OCI-LY7 (cell line): ENCODE data around the gene TUBB6. TPM values are rescaled to one million over a fixed set of nuclear protein-coding genes. Genes with fewer than 3 reads are reported as not detected.

ENCODE experiments used
- BruUV-seq: library from RNA; stranded (reverse); fragments of 400-500 nt; replicated peaks from 2 replicates; lab custom pipeline; 2021; lab: Mats Ljungman, UMichigan
- CTCF ChIA-PET: fragments of 300-600 bp; sonication (Branson Sonifier 250); formaldehyde crosslinking; loops from one replicate; lab custom pipeline; 2022; ENCODE audit warnings: antibody characterized with exemption; ENCODE audit not compliant: unreplicated experiment; lab: Charles Lee
- POLR2A ChIA-PET: fragments of 300-600 bp; sonication (Branson Sonifier 250); formaldehyde crosslinking; loops from one replicate; lab custom pipeline; 2022; ENCODE audit warnings: antibody characterized with exemption; lab: Charles Lee
- DNase-seq: peaks from one replicate; pipeline ENCODE4 v3.0.0-alpha.2; 2015; ENCODE audit warnings: low spot score
- H2AFZ ChIP-seq: fragments of 200-600 bp; sonication (generic), shearing (Covaris generic); 2 replicates; pipeline ENCODE4 v1.6.1; 2014; ENCODE audit warnings: mild to moderate bottlenecking, antibody characterized with exemption, low read length, moderate library complexity
- H3K27ac ChIP-seq: fragments of 200-600 bp; sonication (generic); 2 replicates; pipeline ENCODE4 v1.5.1; 2014; ENCODE audit warnings: mixed run types, low read depth, mild to moderate bottlenecking, moderate library complexity, low read length, inconsistent platforms; ENCODE audit not compliant: poor library complexity, severe bottlenecking
- H3K36me3 ChIP-seq: fragments of 200-600 bp; sonication (generic); 2 replicates; pipeline ENCODE4 v1.6.1; 2014; ENCODE audit warnings: mild to moderate bottlenecking, antibody characterized with exemption, low read length, moderate library complexity, mixed read lengths; ENCODE audit not compliant: insufficient read depth
- H3K4me1 ChIP-seq: fragments of 200-600 bp; sonication (generic); 2 replicates; pipeline ENCODE4 v1.5.1; 2014; ENCODE audit warnings: mild to moderate bottlenecking, low read length; ENCODE audit not compliant: insufficient read depth, poor library complexity, severe bottlenecking
- H3K4me2 ChIP-seq: fragments of 200-600 bp; sonication (generic); 2 replicates; pipeline ENCODE4 v1.6.1; 2014; ENCODE audit warnings: mild to moderate bottlenecking, low read length
- H3K4me3 ChIP-seq: fragments of 200-600 bp; sonication (generic); 2 replicates; pipeline ENCODE4 v1.5.1; 2014; ENCODE audit warnings: mild to moderate bottlenecking, low read depth, low read length; ENCODE audit not compliant: poor library complexity, severe bottlenecking
- H3K79me2 ChIP-seq: fragments of 200-600 bp; sonication (generic); 2 replicates; pipeline ENCODE4 v1.6.1; 2016; ENCODE audit warnings: low read depth, mild to moderate bottlenecking, low read length, moderate library complexity, mixed read lengths; ENCODE audit not compliant: insufficient read depth
- H3K9me2 ChIP-seq: fragments of 200-600 bp; sonication (generic); 2 replicates; pipeline ENCODE4 v1.6.1; 2016; ENCODE audit warnings: mild to moderate bottlenecking, low read length, mixed read lengths; ENCODE audit not compliant: insufficient read depth
- H3K9me3 ChIP-seq: fragments of 200-600 bp; sonication (generic); 2 replicates; pipeline ENCODE4 v1.6.1; 2014; ENCODE audit warnings: mild to moderate bottlenecking, mixed run types, low read length, mixed read lengths
- H4K20me1 ChIP-seq: fragments of 200-600 bp; sonication (generic); 2 replicates; pipeline ENCODE4 v1.6.1; 2014; ENCODE audit warnings: mild to moderate bottlenecking, antibody characterized with exemption, low read length, moderate library complexity, mixed read lengths; ENCODE audit not compliant: insufficient read depth
- EZH2phosphoT487 ChIP-seq: fragments of 200-600 bp; sonication (generic); IDR thresholded peaks from 2 replicates; pipeline ENCODE4 v1.6.1; 2018; ENCODE audit warnings: low read depth, borderline replicate concordance, mild to moderate bottlenecking, mixed run types, antibody characterized with exemption, low read length, moderate library complexity, mixed read lengths
- intact Hi-C: fragments of 100-400 bp; cut with micrococcal nuclease; formaldehyde crosslinking; loops from one replicate; pipeline ENCODE4 v1.10.0; 2022; ENCODE audit not compliant: unreplicated experiment
- total RNA-seq, 2 experiments: library from RNA; depleted of rRNA in 1 of 2; stranded (reverse); fragments of >200 nt in 1 of 2; shearing (Covaris generic) in 1 of 2; gene quantifications; 2 replicates each; pipeline ENCODE4 v1.2.3, GENCODE V29; 2014 to 2022
- TF ChIP-seq, protein P1 (sequence below): fragments of 200-600 bp; sonication (generic); conservative IDR thresholded peaks from 2 replicates; pipeline ENCODE4 v1.5.1; 2014; ENCODE audit warnings: mild to moderate bottlenecking, antibody characterized with exemption, low read length, moderate library complexity, mixed read lengths

TUBB6 gene
- total RNA-seq, 2 experiments from 2014 or later, result not detected

DNA sequence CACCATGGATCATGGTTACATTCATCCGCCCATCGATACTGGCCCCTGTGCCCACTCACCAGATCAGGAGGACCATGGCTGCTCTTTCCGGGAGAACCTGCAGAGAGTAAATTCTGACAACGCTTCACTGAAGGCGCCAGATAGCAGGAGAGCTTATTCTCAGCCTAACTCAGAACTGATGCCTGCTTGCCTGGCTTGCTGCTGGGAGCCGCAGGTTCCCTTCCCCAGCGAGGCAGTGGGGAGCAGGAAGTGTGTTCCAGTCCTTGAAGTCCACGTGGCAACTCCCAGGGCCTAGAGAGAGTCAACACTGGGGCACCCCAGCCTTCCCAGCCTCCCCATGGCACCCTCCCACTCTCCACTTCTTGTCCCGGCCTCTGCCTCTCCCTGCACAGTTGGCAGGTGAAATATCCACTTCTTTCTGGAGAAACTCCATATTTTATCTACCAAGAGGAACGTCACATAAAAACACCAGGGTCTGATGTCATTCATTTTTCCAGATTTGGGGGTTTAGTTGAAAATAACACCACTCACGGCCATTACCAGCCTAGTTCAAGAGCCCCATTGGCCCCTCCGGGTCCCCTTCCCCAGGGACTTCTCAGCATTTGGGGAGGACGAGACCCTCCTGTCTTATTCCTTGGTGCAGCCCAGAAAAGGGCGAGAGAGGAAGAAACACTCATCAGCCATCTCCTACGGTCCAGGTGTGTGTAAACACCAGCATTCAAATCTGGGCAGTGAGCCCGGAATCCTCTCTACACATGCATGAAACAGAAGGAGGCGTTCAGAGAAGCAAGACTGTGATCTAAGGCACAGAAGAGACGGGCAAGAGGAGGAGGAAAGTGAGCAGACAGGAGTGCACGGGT lies 3.5 kb upstream of the TUBB6 start:
- Histone ChIP-seq H3K9me2 (no peaks in the 10 kb centered on the region), H4K20me1 (no peaks in the 10 kb centered on the region), H3K36me3 (no peaks in the 10 kb centered on the region), H3K79me2 (no peaks in the 10 kb centered on the region), H3K9me3 (no peaks in the 10 kb centered on the region), H3K4me3 (no peak overlapping the region), H3K27ac (no peak overlapping the region), H2AFZ (no peak overlapping the region), H3K4me1 (no peaks in the 10 kb centered on the region), H3K4me2 (no peak overlapping the region)
- POLR2A ChIA-PET, result no interaction called here
- intact Hi-C loops, result no loop called here
- BruUV-seq, result no TSS peak
- no peak for DNase-seq
- CTCF ChIA-PET, result no interaction called here
- TF ChIP-seq, protein P1, sequence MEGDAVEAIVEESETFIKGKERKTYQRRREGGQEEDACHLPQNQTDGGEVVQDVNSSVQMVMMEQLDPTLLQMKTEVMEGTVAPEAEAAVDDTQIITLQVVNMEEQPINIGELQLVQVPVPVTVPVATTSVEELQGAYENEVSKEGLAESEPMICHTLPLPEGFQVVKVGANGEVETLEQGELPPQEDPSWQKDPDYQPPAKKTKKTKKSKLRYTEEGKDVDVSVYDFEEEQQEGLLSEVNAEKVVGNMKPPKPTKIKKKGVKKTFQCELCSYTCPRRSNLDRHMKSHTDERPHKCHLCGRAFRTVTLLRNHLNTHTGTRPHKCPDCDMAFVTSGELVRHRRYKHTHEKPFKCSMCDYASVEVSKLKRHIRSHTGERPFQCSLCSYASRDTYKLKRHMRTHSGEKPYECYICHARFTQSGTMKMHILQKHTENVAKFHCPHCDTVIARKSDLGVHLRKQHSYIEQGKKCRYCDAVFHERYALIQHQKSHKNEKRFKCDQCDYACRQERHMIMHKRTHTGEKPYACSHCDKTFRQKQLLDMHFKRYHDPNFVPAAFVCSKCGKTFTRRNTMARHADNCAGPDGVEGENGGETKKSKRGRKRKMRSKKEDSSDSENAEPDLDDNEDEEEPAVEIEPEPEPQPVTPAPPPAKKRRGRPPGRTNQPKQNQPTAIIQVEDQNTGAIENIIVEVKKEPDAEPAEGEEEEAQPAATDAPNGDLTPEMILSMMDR, result no peak
- TF ChIP-seq EZH2phosphoT487, result no peak

DNA sequence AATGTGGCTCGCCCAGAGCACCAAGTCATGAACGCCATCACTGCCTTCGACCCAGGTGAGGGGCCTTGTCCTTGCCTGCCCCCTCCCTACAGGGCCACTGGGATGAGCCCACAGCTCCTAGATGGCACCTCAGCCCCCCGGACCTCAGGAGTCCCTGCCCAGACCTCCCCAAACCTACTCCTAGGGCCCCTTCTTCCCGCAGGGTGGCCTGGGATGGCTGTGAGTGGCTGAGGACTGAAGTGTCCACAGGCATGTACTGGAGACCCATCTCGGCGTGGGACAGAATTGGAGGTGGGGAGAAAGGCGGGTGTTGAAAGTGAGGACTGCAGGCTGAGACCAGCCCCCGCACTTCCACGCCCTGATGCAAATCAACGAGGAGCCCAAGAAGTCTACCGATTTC lies 2.8 kb upstream of the TUBB6 start:
- intact Hi-C loops, result no loop called here
- H3K4me2 ChIP-seq, result no peak overlapping the region
- TF ChIP-seq, protein P1, result no peak
- no peak for TF ChIP-seq EZH2phosphoT487
- CTCF ChIA-PET, result no interaction called here
- no peaks in the 10 kb centered on the region for H4K20me1 ChIP-seq
- no peak overlapping the region for H3K27ac ChIP-seq
- no peaks in the 10 kb centered on the region for H3K36me3 ChIP-seq
- no peaks in the 10 kb centered on the region for H3K9me3 ChIP-seq
- no peaks in the 10 kb centered on the region for H3K79me2 ChIP-seq
- POLR2A ChIA-PET, result no interaction called here
- H3K4me1 ChIP-seq, result no peaks in the 10 kb centered on the region
- DNase-seq, result no peak
- no peak overlapping the region for H2AFZ ChIP-seq
- H3K9me2 ChIP-seq, result no peaks in the 10 kb centered on the region
- H3K4me3 ChIP-seq, result no peak overlapping the region
- BruUV-seq, result no TSS peak
